IMR-90 (cell line): ENCODE measurements around the gene CSNK1D. TPM values are rescaled to one million over a fixed set of nuclear protein-coding genes. Genes with fewer than 3 reads are reported as not detected.

Experiments used
- ATAC-seq: fragments of 200-7000 bp; cut with Tn5 transposase; 2 replicates; pipeline ENCODE4 v1.9.1; 2020; ENCODE audit warnings: low read depth, mild to moderate bottlenecking, moderate library complexity
- BruUV-seq: library from RNA; stranded (reverse); fragments of 400-500 nt; replicated peaks from 2 replicates; lab custom pipeline; 2021; lab: Mats Ljungman, UMichigan
- CTCF ChIA-PET: fragments of 300-600 bp; formaldehyde crosslinking; extraction: SDS; loops from one replicate; lab custom pipeline; 2021; ENCODE audit warnings: antibody characterized with exemption; lab: Yijun Ruan, JAX
- POLR2A ChIA-PET: fragments of 300-600 bp; sonication (Branson Sonifier 250); formaldehyde crosslinking; loops from one replicate; lab custom pipeline; 2022; ENCODE audit warnings: antibody characterized with exemption; ENCODE audit not compliant: unreplicated experiment; lab: Charles Lee
- DNase-seq: peaks from one replicate; pipeline ENCODE4 v3.0.0; 2013
- H2AFZ ChIP-seq: replicated peaks from 2 replicates; pipeline ENCODE3; 2013; ENCODE audit warnings: low read length, mild to moderate bottlenecking; ENCODE audit not compliant: poor library complexity
- H2AK5ac ChIP-seq: 2 replicates; pipeline ENCODE4 v1.6.1; 2013; ENCODE audit warnings: low read depth, low read length, inconsistent platforms
- H2AK9ac ChIP-seq: replicated peaks from 2 replicates; pipeline ENCODE3; 2013; ENCODE audit warnings: mild to moderate bottlenecking, low read depth, low read length, moderate library complexity; ENCODE audit not compliant: poor library complexity
- H2BK120ac ChIP-seq: 2 replicates; pipeline ENCODE4 v1.6.1; 2013; ENCODE audit warnings: low read depth, low read length, inconsistent platforms
- H2BK15ac ChIP-seq: 3 replicates; pipeline ENCODE4 v1.6.1; 2013; ENCODE audit warnings: low read depth, low read length, inconsistent platforms
- H2BK20ac ChIP-seq: 2 replicates; pipeline ENCODE4 v1.6.1; 2013; ENCODE audit warnings: low read depth, mild to moderate bottlenecking, inconsistent platforms, low read length, moderate library complexity
- H2BK5ac ChIP-seq: 2 replicates; pipeline ENCODE4 v1.6.1; 2013; ENCODE audit warnings: mild to moderate bottlenecking, low read depth, low read length, inconsistent platforms; ENCODE audit not compliant: poor library complexity, severe bottlenecking
- H3K14ac ChIP-seq: replicated peaks from 2 replicates; pipeline ENCODE4 v1.6.1; 2013; ENCODE audit warnings: low read depth, low read length, inconsistent platforms
- H3K18ac ChIP-seq: 2 replicates; pipeline ENCODE4 v1.6.1; 2013; ENCODE audit warnings: low read depth, low read length, control low read depth
- H3K23ac ChIP-seq: 2 replicates; pipeline ENCODE4 v1.6.1; 2013; ENCODE audit warnings: low read depth, low read length, inconsistent platforms
- H3K27ac ChIP-seq: 2 replicates; pipeline ENCODE4 v1.5.1; 2013; ENCODE audit warnings: mild to moderate bottlenecking, control low read depth, low read length; ENCODE audit not compliant: insufficient read depth
- H3K27me3 ChIP-seq: 2 replicates; pipeline ENCODE4 v1.6.1; 2013; ENCODE audit warnings: low read length; ENCODE audit not compliant: control insufficient read depth, insufficient read depth
- H3K36me3 ChIP-seq: 2 replicates; pipeline ENCODE4 v1.6.1; 2013; ENCODE audit warnings: low read length, mixed read lengths; ENCODE audit not compliant: control insufficient read depth, insufficient read depth
- H3K4ac ChIP-seq: 2 replicates; pipeline ENCODE4 v1.6.1; 2013; ENCODE audit warnings: low read depth, low read length, inconsistent platforms
- H3K4me1 ChIP-seq: 2 replicates; pipeline ENCODE4 v1.6.1; 2013; ENCODE audit warnings: low read length, mixed read lengths; ENCODE audit not compliant: control insufficient read depth, insufficient read depth
- H3K4me2 ChIP-seq: 2 replicates; pipeline ENCODE4 v1.6.1; 2013; ENCODE audit warnings: low read depth, mild to moderate bottlenecking, control low read depth, low read length, moderate library complexity
- H3K4me3 ChIP-seq: 2 replicates; pipeline ENCODE4 v1.5.1; 2013; ENCODE audit warnings: low read depth, mild to moderate bottlenecking, control low read depth, low read length, moderate library complexity; ENCODE audit not compliant: insufficient read depth
- H3K56ac ChIP-seq: 2 replicates; pipeline ENCODE4 v1.6.1; 2013; ENCODE audit warnings: low read length, inconsistent platforms; ENCODE audit not compliant: insufficient read depth; ENCODE audit errors: extremely low read depth
- H3K79me1 ChIP-seq, 2 experiments: 2 replicates each; pipeline ENCODE4 v1.6.1; 2013; ENCODE audit warnings: low read length in 2 of 2, inconsistent platforms in 1 of 2, low read depth in 1 of 2
- H3K9ac ChIP-seq: 2 replicates; pipeline ENCODE4 v1.6.1; 2013; ENCODE audit warnings: low read depth, low read length, control low read depth
- H3K9me1 ChIP-seq: 2 replicates; pipeline ENCODE4 v1.6.1; 2013; ENCODE audit warnings: low read length, inconsistent platforms; ENCODE audit not compliant: insufficient read depth
- H3K9me3 ChIP-seq: 2 replicates; pipeline ENCODE4 v1.6.1; 2013; ENCODE audit warnings: low read length; ENCODE audit not compliant: control insufficient read depth, insufficient read depth
- H4K20me1 ChIP-seq: 2 replicates; pipeline ENCODE4 v1.6.1; 2013; ENCODE audit warnings: low read length, inconsistent platforms; ENCODE audit not compliant: insufficient read depth
- H4K5ac ChIP-seq: 2 replicates; pipeline ENCODE4 v1.6.1; 2013; ENCODE audit warnings: mild to moderate bottlenecking, low read depth, low read length, control low read depth
- H4K8ac ChIP-seq, 2 experiments: 2 replicates each; pipeline ENCODE4 v1.6.1; 2013; ENCODE audit warnings: low read depth in 2 of 2, low read length in 2 of 2, control low read depth in 1 of 2, inconsistent platforms in 1 of 2
- H4K91ac ChIP-seq: 2 replicates; pipeline ENCODE4 v1.6.1; 2013; ENCODE audit warnings: low read depth, low read length, inconsistent platforms; ENCODE audit not compliant: insufficient read depth
- CEBPB ChIP-seq: IDR thresholded peaks from 2 replicates; pipeline ENCODE4 v1.6.1; 2012; ENCODE audit warnings: low read depth, low read length, improper control_type of control experiment
- CHD1 ChIP-seq: IDR thresholded peaks from 2 replicates; pipeline ENCODE4 v1.6.1; 2012; ENCODE audit warnings: low read depth, low read length, improper control_type of control experiment
- FOS ChIP-seq: fragments of 150-350 bp; IDR thresholded peaks from 2 replicates; pipeline ENCODE4 v1.6.1; 2016; ENCODE audit warnings: low read depth, low read length
- MAFK ChIP-seq: IDR thresholded peaks from 2 replicates; pipeline ENCODE4 v1.6.1; 2012; ENCODE audit warnings: low read depth, low read length, improper control_type of control experiment
- MAZ ChIP-seq: IDR thresholded peaks from 2 replicates; pipeline ENCODE4 v1.6.1; 2012; ENCODE audit warnings: low read depth, mild to moderate bottlenecking, low read length, improper control_type of control experiment, moderate library complexity, borderline replicate concordance
- MXI1 ChIP-seq: IDR thresholded peaks from 2 replicates; pipeline ENCODE4 v1.6.1; 2012; ENCODE audit warnings: low read depth, mild to moderate bottlenecking, low read length, moderate library complexity, borderline replicate concordance
- NFE2L2 ChIP-seq: fragments of 150-350 bp; IDR thresholded peaks from 2 replicates; pipeline ENCODE4 v1.6.1; 2016; ENCODE audit warnings: low read depth, mild to moderate bottlenecking, low read length
- POLR2A ChIP-seq: IDR thresholded peaks from 2 replicates; pipeline ENCODE4 v1.6.1; 2012; ENCODE audit warnings: mild to moderate bottlenecking, low read depth, low read length
- RAD21 ChIP-seq: IDR thresholded peaks from 2 replicates; pipeline ENCODE4 v1.6.1; 2012; ENCODE audit warnings: low read length, improper control_type of control experiment
- RCOR1 ChIP-seq: IDR thresholded peaks from 2 replicates; pipeline ENCODE4 v1.6.1; 2012; ENCODE audit warnings: mild to moderate bottlenecking, low read length, improper control_type of control experiment; ENCODE audit not compliant: insufficient replicate concordance
- RFX5 ChIP-seq: IDR thresholded peaks from 2 replicates; pipeline ENCODE4 v1.8.0; 2012; ENCODE audit warnings: low read depth, mild to moderate bottlenecking, low read length, moderate library complexity
- SMC3 ChIP-seq: fragments of 150-350 bp; IDR thresholded peaks from 2 replicates; pipeline ENCODE4 v1.6.1; 2016; ENCODE audit warnings: low read depth, mild to moderate bottlenecking, antibody characterized with exemption, low read length, moderate library complexity
- WGBS, 2 experiments: methylation state at CpG; one replicate each; pipeline versions ENCODE4 v1.1.5 to v1.1.7; 2013; ENCODE audit warnings: missing lambda C conversion rate in 2 of 2; ENCODE audit not compliant: insufficient read length in 1 of 2; ENCODE audit errors: extremely low coverage in 2 of 2; 5-methylcytosine and 5-hydroxymethylcytosine counted together
- dilution Hi-C: fragments of 300-500 bp; cut with HindIII; formaldehyde crosslinking; loops from one replicate; pipeline ENCODE4 v1.14.3; 2018; ENCODE audit warnings: low sequenced_read_pairs; ENCODE audit not compliant: unreplicated experiment
- in situ Hi-C: fragments of 300-500 bp; cut with MboI; formaldehyde crosslinking; loops from 3 replicates; pipeline ENCODE4 v1.14.3; 2019; ENCODE audit warnings: low sequenced_read_pairs, inconsistent platforms, mixed read lengths
- intact Hi-C: fragments of 100-400 bp; cut with micrococcal nuclease; formaldehyde crosslinking; loops from 2 replicates; pipeline ENCODE4 v1.10.0; 2022
- polyA plus RNA-seq, 3 experiments: library from polyadenylated mRNA; depleted of rRNA; stranded (reverse); fragments of >200 nt; gene quantifications; 2 replicates each; pipeline ENCODE4 v1.2.3, GENCODE V29; 2012; ENCODE audit warnings: low replicate concordance in 1 of 3
- total RNA-seq: library from RNA; depleted of rRNA; stranded (reverse); fragments of >200 nt; gene quantifications from 2 replicates; pipeline ENCODE4 v1.2.3, GENCODE V29; 2012
- TF ChIP-seq, protein P1 (sequence below): conservative IDR thresholded peaks from 2 replicates; pipeline ENCODE4 v1.5.1; 2012; ENCODE audit warnings: mild to moderate bottlenecking, low read depth, low read length, improper control_type of control experiment
- TF ChIP-seq, protein P2 (sequence below): fragments of 150-350 bp; IDR thresholded peaks from 2 replicates; pipeline ENCODE4 v1.6.1; 2017; ENCODE audit warnings: mild to moderate bottlenecking, antibody characterized with exemption, low read length, low read depth
- TF ChIP-seq, protein P3 (sequence below): fragments of 150-350 bp; IDR thresholded peaks from 2 replicates; pipeline ENCODE4 v1.6.1; 2016; ENCODE audit warnings: low read depth, mild to moderate bottlenecking, low read length, moderate library complexity, borderline replicate concordance

The CSNK1D gene
- total and polyA plus RNA-seq, 2 of the 4 experiments (the other 2 are of a cell fraction): 47.1 to 186 TPM

DNA sequence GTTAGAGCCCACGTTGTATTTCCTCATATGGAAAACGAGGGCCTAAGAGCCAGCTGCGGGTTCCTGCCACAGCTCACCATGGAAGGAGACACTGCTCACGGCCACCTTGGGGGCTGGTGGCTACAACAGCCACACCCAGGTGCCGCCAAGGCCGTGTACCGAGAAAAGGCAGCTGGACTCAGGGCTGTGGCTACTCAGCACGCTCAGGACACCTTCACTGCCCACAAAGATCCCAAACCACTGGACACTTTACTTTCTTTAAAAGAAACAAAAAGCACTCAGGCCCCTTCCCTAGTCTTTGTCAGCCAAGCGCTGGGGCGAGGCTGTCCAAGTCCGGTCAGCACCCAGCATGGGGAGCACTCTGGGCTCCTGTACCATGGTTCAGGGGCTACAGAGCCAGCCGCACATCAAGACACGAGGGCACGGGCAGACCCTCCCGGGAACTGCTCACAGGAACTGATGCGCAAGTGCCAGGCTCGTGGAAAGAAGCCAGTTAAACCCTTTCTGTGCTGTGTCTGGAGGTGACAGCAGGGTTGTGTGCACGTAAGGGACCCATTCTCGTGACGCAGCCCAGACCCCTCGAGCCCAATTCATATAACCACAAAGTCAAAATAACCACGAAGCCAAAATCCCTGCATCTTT, 26.2 kb downstream of the CSNK1D start:
- Histone ChIP-seq H3K18ac (no peak overlapping the region), H3K79me1 (peaks cover 10 to 94% of the 10 kb centered on the region in 2 experiments; a peak in 3 of 4 replicates), H3K4me1 (peaks cover 12% of the 10 kb centered on the region; the same call in 1 of the 2 replicates), H3K23ac (0 out of 2 replicates have a peak overlapping the region, but pooled peaks have one; percentile 31), H4K8ac (no peak overlapping the region), H3K56ac (no peak overlapping the region), H2AK9ac (no peak overlapping the region), H3K27me3 (no peaks in the 10 kb centered on the region), H4K20me1 (peaks cover 99% of the 10 kb centered on the region), H2AK5ac (no peak overlapping the region), H2BK15ac (no peak overlapping the region), H2BK5ac (no peak overlapping the region), H2BK120ac (no peak overlapping the region), H3K4me3 (no peak overlapping the region), H4K5ac (no peak overlapping the region), H3K14ac (no peak overlapping the region), H3K9me1 (peaks cover 3% of the 10 kb centered on the region; the same call in 1 of the 2 replicates), H2AFZ (no peak overlapping the region), H3K4ac (no peak overlapping the region), H4K91ac (no peak overlapping the region), H3K36me3 (peaks cover 95% of the 10 kb centered on the region), H3K9me3 (no peaks in the 10 kb centered on the region), H2BK20ac (no peak overlapping the region), H3K27ac (peak overlapping the region; percentile 36; the same call in 1 of the 2 replicates), H3K9ac (no peak overlapping the region), H3K4me2 (no peak overlapping the region)
- ChIA-PET POLR2A (no interaction called here), CTCF (interaction anchor here (0.6 kb wide), 1 partner anchor 50 kb away, joined by 3 read pairs; no protein-coding TSS in a partner anchor)
- intact Hi-C loops (no loop called here), in situ Hi-C loops (no loop called here), dilution Hi-C loops (no loop called here)
- no peak for ATAC-seq
- 86% methylated on average over 9 of the region's 22 CpGs; no CpG with 5 or more reads in 1 of the 2 experiments for WGBS, 2 experiments
- DNase-seq: no peak
- no TSS peak for BruUV-seq
- TF ChIP-seq, protein P1, sequence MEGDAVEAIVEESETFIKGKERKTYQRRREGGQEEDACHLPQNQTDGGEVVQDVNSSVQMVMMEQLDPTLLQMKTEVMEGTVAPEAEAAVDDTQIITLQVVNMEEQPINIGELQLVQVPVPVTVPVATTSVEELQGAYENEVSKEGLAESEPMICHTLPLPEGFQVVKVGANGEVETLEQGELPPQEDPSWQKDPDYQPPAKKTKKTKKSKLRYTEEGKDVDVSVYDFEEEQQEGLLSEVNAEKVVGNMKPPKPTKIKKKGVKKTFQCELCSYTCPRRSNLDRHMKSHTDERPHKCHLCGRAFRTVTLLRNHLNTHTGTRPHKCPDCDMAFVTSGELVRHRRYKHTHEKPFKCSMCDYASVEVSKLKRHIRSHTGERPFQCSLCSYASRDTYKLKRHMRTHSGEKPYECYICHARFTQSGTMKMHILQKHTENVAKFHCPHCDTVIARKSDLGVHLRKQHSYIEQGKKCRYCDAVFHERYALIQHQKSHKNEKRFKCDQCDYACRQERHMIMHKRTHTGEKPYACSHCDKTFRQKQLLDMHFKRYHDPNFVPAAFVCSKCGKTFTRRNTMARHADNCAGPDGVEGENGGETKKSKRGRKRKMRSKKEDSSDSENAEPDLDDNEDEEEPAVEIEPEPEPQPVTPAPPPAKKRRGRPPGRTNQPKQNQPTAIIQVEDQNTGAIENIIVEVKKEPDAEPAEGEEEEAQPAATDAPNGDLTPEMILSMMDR: no peak
- TF ChIP-seq RFX5 (no peak), POLR2A (no peak; the same call in none of the 2 replicates), CHD1 (no peak), SMC3 (no peak), CEBPB (no peak), MXI1 (no peak), NFE2L2 (no peak), RAD21 (no peak), FOS (no peak), MAZ (no peak), MAFK (no peak), RCOR1 (no peak)
- TF ChIP-seq, protein P2, sequence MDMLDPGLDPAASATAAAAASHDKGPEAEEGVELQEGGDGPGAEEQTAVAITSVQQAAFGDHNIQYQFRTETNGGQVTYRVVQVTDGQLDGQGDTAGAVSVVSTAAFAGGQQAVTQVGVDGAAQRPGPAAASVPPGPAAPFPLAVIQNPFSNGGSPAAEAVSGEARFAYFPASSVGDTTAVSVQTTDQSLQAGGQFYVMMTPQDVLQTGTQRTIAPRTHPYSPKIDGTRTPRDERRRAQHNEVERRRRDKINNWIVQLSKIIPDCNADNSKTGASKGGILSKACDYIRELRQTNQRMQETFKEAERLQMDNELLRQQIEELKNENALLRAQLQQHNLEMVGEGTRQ: no peak
- TF ChIP-seq, protein P3, sequence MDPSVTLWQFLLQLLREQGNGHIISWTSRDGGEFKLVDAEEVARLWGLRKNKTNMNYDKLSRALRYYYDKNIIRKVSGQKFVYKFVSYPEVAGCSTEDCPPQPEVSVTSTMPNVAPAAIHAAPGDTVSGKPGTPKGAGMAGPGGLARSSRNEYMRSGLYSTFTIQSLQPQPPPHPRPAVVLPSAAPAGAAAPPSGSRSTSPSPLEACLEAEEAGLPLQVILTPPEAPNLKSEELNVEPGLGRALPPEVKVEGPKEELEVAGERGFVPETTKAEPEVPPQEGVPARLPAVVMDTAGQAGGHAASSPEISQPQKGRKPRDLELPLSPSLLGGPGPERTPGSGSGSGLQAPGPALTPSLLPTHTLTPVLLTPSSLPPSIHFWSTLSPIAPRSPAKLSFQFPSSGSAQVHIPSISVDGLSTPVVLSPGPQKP: no peak
